NCI-H446 treated with DMSO at 0.1 percent for 48 hours (cell line): ENCODE data around the gene ELAC2.
"Not testable (repeated sequence)": the region's sequence is repeated elsewhere in the genome, so short reads cannot be mapped to it uniquely, and the experiment has no call there.

Source experiments
- DNase-seq: peaks from one replicate; lab custom pipeline; 2025; lab: John Stamatoyannopoulos, UW

The ELAC2 gene

DNA sequence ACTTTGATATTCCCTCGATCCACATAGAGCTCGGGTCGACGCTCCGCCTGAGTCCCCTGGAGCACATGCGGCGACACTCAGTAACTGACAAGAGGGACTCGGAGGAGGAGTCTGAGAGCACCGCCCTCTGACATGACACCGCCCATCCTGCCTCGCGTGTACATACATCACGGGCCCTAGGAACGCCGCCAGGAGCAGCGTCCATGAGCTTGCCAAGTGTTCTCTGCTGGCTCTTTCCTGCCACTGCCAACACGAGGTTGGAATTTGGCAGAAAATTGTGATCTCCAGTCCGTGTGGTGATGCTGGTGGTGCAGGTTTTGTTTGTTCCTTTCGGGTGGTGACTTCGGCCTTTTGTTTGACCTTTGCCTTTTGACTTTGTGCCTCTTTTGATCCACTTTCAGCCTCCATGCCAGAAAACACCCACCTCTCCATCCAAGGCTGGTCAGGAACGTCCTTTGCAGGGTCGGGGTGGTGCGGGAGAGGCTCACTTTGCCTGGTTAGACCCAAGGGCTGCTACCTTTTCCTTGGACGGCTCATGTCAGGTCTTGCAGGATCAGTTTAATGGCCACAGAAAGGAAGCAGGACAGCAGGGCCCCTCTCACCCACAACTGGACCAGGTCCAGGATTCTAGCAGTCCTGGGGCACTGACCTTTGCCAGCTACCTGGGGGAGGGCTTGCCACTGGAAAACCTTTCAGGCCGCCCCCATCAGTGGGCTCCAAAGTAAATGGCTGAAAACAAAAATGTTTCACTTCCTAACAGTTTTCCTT lies 27.6 kb downstream of the ELAC2 start:
- peak; percentile 13 for DNase-seq

DNA sequence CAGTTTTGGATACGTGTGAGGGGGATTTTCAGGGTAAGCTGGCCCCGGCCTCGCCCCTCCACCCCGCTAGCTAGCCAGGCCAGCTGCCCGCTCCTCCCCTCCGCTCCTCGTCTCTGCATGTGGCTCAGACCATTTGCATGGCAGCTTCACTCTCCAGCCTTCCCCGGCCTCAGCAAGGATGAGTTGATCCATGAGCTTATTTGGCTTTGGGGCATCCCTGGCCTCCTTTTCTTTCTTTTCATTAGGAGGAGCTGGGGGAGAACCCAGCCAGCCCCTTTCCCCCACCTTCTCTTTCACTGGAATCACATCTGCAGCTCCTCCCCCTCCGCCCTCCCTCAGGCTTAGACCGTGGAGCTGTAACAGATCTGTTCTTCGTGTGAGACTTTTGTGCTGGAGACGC lies 30.7 kb downstream of the ELAC2 start:
- no peak for DNase-seq

DNA sequence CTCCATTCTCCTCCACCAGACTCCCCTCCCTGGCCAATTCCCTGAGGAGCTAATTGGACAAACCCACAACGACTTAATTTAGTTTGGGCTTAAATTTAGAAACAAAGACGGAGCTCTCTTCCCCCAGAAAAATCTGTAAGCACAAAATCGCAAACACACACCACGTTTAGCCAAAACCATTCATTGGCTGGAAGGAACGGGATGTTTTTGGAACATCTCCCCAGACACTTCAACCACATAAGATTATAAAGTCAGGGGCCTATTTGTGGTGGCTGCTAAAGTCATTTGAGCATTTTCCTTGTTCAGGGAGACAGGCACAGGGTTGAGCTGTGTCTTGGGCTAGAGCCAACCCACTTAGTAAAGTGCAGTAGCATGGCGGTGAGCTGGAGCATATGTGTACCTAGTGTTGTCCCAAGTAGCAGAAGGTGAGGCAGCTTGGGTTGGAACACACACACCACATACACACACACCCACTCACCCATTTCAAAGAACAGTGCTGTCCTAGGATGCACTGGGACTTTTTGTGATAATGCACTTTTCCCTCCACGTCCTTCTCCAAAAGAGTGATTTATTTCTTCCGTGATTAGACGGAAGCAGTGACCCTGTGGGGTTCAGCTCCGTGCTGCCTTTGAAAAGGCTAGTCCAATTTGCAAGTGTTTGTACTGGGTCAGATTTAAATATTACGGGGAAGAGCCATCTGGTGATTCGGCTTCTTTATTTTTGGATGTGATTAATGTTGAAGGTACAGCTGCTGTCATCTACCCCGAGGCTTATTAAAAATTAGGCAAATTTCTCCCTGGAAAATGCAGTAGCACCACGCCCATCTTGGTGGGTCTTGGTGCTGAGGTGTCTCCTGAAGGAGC lies 32.2 kb downstream of the ELAC2 start:
- peak; percentile 22 for DNase-seq

DNA sequence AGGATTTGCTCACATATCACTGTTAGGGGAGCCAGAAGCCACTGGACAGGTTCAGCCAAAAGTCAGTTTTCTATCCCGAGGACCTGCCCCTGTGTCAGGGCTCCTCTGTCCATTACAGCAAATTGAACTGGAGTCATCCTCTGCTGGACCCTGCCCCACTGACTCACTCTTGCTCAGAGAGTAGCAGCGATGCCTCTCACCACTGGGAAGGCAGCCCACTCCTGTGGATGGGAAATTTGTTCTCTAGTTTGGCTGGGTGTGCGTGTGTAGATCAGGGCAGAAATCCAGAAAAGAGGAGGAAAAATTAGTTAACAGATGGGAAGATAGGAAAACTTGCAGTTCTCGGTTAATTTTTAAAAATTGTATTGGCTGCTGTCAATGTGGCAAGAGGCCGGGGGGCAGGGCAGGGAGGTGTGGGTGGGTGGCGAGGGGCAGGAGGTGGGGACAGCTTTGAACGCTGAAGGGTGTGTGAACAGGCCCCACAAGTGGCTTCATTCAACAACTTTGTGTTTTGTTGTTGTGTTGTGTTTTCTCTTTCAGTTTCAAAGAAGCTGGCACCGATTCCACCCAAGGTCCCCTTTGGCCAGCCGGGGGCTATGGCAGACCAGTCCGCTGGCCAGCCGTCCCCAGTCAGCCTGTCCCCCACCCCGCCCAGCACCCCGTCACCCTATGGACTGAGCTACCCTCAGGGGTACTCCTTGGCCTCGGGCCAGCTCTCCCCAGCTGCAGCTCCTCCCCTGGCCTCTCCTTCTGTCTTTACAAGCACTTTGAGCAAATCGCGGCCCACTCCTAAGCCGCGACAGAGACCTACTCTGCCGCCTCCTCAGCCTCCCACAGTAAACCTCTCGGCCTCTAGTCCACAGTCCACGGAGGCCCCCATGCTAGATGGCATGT lies 33.6 kb downstream of the ELAC2 start:
- peak; percentile 58 for DNase-seq

DNA sequence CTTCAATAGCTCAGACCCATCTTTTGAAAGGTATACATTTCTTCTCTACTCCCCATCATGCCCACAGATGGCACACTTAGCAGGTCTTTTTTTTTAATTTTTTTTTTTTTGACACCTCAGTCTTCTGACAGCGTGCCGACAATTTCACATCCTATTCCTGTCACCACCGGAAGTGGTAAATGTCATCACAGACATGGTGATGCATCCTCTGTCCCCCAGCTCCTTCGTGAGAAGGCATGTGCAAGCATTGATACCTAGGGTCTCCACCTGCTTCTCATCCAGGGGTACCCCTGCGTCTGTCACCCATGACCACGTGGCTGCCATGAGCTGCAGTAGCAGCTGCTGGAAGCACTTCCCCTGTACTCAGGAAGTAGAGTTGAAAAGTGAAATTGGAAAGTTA lies 35.6 kb downstream of the ELAC2 start:
- DNase-seq: no peak

DNA sequence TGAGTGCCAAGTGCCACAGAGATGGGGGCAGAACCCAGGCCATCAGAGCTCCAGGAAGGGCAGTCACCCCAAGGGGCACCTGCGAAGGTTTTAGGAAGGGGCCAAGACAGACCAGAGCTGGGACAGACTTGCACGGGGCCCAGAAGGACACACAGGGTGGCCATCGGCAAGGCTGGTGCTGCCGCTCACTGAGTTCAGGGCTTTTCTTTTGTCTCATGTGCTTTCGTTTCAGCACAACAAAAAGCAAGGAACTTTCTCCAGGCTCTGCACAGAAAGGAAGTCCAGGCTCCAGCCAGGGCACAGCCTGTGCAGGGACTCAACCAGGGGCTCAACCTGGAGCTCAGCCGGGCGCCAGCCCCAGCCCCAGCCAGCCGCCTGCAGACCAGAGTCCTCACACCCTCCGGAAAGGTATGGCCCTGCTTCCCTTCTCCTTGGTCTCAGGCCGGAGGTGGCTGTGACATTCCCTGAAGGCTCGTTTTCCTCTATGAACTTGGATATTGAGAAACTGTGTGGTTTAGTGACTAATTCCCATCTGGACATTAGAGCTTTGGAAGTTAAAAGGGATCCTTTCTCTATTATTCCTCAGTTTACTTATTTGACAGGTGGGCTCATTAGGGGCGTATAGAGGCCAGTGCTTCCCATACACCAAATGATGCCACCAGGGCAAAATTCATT lies 37.9 kb downstream of the ELAC2 start:
- DNase-seq: no peak

DNA sequence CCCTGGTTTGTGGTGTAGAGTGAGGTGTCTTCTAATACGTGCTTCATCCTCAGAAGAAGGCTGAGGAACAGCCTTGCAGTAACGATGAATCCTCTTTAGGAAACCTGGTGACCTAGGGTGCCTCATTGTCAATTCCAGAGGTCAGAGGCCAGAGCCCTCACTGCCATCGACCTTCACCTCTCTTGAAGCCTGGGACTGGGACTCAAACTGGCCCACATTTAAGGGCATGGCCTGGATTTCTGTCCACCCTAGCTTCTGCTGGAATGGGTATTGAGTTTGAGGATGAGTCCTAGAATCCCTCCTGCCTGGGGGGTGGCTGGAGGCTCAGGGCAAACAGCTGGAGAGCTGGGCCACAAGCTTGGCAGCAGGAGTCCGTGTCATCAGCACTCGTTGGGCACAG lies 38.6 kb downstream of the ELAC2 start:
- no peak for DNase-seq

DNA sequence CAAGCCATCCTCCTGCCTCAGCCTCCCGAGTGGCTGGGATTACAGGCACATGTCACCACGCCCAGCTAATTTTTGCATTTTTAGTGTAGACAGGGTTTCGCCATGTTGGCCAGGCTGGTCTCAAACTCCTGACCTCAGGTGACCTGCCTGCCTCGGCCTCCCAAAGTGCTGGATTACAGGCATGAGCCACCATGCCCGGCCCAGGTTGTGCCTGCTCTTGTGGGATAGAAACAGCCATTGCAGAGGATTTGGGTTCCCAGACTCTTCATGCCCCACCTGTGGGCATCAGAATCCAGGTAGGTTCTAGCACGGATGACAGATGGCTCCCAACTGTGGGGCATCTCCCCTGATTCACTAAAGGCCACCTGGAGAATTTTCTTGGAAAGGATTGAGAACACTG lies 39.0 kb downstream of the ELAC2 start:
- DNase-seq: not testable (repeated sequence)

DNA sequence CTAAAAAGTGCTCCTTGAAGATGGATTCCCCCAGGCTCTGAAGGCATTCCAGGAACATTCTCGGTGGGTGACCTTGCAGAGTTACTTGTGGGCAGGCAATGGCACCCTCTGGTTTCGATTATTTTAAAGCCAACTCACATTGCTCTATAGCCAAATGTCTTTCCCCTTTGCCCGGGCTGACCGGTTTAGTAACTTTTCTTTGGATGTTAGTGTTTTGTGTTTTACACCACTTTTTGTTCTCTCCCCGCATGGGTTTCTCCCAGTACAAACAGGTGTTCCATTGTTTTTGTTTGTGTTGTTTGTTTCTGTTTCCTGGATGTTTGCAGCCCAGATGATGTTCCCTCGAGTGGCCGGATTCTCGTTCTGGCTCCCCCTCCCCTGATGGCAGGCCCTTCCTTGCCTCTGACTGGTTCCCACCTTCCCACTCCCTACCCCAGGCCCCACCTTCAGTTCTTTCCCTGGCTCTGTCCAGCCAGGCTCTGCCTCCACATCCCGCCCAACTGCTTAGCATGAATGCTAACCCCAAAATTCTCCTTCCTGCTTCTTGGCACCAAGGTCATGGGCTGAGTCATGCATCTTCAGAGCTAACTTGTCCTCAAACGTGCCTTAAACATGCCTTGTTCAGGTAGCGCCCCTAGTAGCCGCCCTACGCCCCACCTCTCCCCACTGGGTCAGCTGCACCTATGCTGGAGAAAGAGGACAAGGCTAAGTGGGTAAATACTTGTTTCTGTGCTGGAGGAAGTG lies 40.6 kb downstream of the ELAC2 start:
- no peak for DNase-seq

DNA sequence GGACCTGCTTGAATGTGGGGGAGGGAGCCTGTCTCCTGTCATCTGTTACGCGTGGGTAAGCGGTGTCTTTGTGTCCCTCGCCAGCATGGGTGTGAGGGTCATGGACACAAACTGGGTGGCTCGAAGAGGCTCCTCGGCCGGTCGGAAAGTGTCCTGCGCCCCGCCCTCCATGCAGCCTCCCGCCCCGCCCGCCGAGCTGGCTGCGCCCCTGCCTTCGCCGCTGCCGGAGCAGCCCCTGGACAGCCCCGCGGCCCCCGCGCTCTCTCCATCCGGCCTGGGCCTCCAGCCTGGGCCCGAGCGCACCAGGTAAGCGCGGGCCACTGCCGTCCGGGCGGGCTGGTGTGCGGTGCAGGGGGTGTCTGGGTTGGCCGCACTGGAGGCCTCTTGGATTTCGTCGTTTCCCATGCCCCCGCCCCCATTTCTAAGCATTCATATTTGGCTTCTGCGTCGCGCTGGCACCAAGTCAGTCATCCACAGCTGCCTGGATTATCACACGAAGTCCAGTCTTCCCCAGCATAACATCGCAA lies 43.8 kb downstream of the ELAC2 start:
- DNase-seq: no peak

DNA sequence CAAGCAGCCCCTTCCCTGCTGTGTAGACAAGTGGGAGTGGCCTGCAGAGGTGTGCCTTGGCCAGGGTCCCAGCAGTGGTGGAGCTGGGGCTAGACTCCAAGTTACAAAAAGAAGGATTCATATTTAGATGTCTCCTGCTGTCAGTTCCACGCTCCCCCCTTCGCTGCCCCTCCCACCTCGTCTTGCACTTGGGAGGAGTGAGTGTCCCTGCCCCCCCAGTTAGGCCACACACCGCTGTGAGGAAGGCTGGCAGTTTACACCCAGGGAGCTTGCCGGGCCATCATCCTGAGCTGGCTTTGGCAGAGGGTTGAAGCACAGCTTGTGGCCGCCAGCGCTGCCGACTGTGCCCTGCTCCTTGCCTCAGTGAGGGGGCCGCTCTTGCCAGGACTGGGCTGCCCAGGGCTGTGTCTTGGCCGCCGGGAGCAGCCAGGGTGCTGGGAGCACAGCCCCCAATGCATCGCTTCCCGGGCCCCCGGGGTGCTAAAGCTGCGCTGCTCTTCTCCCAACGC lies 44.3 kb downstream of the ELAC2 start:
- peak; percentile 32 for DNase-seq

DNA sequence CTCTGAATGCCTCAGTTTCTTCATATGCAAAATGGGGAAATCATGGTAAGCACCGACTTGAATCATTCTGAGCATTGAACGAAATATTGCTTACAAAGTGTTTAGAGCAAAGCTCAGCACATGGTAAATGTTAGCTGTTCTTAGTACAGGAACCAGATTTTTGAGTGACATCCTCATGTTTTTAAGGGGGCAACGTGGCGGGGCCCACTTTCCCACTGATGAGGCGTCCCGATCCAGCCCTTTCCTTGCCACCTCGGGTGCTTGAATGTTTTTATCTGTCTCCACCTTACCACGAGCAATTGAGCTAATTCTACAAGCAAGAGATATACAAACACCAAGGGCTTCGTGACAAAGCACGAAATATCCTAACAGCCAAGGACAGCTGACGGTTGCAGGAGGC lies 49.9 kb downstream of the ELAC2 start:
- no peak for DNase-seq

DNA sequence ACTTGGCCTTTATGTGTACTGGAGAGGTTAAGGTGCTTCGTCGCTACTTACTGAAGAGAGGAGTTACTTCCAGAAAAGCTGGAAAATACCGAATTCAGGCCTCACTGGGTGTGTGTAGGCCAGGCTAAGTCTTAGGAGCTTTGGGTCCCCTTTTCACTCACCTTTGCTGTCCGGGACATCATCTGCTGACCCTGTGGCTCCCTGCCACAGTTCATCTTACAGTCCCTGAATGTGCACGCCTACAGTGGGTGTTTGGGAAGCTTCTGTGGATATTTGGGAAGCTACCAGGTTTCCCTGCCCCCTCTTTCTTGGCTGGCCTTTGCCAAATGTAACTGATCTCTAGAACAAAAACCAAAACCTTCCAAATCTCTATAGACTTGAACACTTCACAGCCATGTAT lies 51.4 kb downstream of the ELAC2 start:
- no peak for DNase-seq

DNA sequence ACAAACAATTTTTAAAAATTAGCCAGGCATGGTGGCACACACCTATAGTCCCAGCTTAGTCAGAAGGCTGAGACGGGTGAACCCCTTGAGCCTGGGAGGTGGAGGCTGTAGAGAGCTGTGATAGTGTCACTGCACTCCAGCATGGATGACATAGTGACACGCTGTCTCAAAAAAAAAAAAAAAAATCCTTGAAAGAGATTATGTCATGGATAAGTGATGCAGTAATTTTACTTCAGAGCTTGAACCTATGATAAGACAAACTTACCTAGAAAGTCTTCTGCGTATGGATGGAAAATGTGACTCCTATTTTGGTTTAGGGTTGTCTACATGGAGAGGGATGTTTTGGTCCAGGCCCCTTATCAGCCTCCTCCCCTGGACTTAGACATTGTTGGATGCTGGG lies 51.8 kb downstream of the ELAC2 start:
- DNase-seq: no peak

DNA sequence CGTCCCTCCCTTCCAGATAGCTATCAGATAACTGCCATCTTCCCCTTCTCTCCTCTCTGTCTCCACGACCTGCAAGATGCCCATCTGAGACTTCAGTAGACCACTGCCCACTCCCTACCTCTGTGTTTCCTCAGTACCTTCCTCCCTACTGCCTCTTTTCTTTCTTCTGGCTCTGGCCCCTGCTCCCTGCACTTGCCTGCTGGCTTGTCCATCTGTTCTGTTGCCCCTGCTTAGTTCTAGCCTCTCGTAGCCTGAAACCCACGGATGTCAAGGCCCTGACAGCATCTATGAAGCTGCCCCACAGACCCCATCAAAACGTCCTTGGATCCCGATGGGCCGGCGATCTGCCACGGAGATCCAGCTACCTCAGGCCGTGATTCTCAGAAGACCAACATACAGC lies 53.0 kb downstream of the ELAC2 start:
- no peak for DNase-seq

DNA sequence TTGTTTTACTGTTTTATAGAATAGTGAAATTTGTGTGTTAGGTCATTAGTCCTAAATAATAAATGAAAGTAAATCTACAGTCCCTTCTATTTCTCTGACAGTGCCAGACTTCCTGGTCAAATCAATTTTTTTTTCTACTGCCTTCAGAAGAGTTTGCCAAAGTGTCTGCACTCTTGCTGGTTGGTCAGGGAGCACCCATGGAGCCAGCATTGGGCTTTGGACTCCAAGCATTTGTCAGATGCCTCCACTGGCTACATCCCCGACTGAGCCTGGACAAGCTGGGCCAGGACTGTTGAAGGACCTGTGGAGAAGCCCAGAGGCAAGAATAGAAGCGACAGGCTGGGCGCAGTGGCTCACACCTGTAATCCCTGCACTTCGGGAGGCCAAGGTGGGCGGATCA lies 53.7 kb downstream of the ELAC2 start:
- no peak for DNase-seq

DNA sequence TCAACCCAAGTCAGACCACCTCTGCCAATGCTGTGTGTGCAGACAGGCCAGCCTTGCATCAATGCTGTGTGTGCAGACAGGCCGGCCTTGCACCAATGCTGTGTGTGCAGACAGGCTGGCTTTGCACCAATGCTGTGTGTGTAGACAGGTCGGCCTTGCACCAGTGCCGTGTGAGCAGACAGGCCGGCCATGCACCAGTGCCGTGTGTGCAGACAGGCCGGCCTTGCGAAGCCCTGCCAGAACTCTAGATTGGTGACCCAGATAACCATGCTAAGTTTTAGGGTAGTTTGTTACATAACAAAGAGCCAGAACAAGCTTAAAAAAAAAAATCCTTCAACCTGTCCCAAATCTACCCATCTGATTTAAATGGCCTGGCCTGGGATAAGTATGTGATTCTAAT lies 54.3 kb downstream of the ELAC2 start:
- no peak for DNase-seq

DNA sequence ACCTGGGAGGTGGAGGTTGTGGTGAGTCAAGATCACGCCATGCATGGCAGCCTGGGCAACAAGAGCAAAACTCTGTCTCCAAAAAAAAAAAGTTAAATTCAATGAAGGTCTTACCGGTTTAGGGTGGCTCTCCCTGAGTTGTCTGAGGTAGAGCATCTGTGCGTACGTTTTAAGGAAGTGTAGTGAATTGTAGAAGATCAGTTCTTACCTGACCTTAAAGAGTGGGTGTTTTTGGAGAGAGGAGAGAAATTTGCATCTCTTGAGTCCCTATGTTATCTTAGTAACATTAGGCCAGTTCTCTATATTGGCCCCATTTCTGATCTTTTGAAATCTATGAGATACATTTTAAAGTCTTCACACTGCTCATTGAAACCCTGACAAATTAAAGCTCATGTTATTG lies 56.2 kb downstream of the ELAC2 start:
- DNase-seq: no peak

DNA sequence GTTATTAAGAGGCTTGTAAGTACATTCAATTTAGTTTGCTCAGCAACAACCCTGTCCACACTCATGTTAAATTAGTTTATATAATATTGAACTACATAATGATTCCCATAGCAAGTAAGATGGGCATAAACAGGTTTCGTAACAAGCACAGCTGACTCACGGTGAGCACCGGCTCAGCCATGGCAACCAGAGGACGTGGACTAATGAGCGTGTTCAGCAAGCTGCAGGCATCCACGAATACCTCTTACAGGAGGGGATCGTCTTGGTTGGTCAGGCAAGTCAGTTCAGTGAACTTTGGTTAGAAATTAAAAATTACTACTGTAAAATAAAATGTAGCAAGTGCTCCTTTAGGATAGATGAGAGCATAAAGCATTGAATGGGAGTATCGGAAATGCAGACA lies 58.4 kb downstream of the ELAC2 start:
- DNase-seq: no peak

DNA sequence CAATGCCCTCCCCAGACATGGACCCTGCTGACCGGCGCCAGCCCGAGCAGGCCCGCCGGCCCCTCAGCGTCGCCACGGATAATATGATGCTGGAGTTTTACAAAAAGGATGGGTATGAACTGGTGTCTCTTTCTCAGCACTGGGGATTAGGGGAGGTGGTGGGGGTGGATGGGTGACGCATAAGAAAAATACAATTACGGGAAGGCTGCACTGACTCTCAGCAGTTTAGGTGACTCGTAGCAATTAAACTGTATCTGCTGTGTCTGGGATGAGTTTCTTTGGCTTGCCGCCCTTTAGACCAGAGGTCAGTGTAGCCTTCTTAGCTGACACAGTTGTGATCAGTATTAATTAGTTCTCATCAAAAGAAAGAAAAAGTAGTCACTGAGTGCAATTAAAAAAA lies 59.0 kb downstream of the ELAC2 start:
- DNase-seq: no peak

DNA sequence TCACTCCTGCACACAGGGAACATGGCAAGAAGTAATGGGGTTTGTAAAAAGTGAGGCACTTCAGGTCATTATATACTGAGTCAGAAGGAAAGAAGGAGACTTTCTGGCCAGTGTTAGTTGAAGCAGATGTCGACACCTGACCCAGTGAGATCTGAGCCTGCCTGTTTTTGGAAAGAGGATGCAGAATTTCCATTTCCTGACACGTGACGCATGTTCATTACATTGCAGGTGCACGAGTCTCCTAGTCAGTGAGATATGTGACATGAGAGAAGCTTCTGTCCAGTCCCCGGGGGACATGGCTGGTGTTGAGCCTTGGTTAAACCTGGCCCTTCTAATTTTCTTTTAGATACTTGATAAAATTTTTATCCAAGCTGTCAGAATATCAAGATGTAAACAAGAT lies 62.3 kb downstream of the ELAC2 start:
- DNase-seq: no peak
